Stimulated activated CD8-positive, alpha-beta memory T cell treated with anti-CD3 and anti-CD28 coated beads, Interleukin-4, amount 100 ng/mL, for 4 hours (primary cell): Measurements from ENCODE around the gene GPR26.

ENCODE experiments used
- DNase-seq, 2 donors: peaks; one replicate each; pipeline ENCODE4 v3.0.0-alpha.2; 2020; ENCODE audit warnings: low read depth in 2 of 2, low spot score in 1 of 2

Gene GPR26

DNA sequence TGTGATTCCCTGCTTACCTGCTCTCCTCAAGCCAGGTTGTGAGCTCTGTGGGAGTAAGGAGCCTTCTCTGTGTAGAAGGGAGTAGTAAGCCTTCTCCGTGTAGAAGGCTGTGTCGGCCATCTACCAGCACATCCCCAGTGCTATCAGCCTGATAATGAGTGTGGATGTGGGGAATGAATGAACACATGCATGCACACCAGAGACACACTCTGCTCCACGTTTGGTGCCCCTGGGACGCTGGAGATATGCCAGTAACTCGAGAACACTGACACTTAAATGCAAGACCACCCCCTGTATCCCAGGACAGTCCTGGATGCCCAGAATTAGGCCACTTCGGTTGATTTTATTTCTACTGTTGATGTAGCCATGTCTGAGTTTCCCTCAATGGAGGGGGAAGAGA is 21.1 kb upstream of the GPR26 start:
- no peak for DNase-seq

DNA sequence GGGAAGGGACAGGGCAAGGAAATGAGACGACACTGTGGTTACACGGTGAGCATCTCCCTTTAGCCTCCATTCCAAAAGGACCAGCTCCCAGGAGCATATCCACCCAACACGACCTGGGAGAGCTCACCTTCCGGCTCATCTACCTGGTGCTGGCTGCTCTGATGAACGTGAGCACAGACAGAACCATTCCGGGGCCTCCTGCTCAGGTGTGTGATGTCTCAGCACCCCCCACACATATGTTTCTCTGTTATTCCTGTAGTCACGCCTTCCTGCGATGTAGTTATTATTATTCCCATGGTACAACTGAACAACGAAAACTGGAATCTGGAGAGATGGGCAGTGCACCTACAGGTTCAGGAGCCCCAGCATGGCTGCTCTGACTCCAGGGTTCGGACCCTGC is 20.5 kb upstream of the GPR26 start:
- DNase-seq, result no peak

- no peak for DNase-seq
These were observed 17.6 kb upstream of the GPR26 start for GRCh38 chr10:123648595-123648994.

- no peak for DNase-seq
These were observed 16.5 kb upstream of the GPR26 start for GRCh38 chr10:123649676-123650075.

- no peak for DNase-seq
These were observed 14.6 kb upstream of the GPR26 start for GRCh38 chr10:123651421-123652047.

DNA sequence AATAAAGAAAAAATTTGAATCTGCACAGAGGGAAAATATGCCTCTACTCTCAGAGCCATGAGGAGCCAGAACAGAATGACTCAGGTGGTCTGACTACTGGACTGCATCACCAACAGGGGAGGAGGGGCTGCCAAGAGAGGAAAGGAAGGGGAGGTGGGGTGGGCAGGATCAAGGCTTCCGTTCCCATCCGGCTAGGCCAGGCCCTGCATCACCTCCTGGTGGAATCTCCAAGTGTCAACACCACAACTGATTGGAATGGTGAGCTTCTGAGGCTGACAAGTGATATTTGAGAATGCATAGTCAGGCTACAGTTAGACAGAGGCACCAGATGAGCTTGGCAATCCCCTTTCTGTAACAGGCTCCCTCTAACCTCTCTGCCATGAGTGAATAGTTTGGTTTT is 10.4 kb upstream of the GPR26 start:
- DNase-seq, result no peak

DNA sequence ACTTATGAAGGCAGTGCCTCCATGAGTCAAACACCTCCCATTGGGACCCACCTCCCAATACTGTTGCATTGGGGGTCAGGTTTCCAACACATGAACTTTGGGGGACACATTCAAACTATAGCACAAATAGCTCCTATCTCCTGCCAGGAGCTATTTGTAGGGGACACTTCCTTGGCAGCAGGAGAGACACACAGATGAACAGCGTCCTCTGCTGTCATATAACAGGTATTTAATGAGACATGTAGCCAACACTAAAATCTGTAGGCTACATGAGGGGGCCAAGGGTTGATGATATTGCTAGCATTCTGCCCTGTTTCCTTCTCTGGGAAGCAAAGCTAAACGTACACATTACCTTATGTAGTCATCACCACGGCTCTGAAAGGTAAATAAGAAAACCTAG is 2.6 kb upstream of the GPR26 start:
- no peak for DNase-seq

DNA sequence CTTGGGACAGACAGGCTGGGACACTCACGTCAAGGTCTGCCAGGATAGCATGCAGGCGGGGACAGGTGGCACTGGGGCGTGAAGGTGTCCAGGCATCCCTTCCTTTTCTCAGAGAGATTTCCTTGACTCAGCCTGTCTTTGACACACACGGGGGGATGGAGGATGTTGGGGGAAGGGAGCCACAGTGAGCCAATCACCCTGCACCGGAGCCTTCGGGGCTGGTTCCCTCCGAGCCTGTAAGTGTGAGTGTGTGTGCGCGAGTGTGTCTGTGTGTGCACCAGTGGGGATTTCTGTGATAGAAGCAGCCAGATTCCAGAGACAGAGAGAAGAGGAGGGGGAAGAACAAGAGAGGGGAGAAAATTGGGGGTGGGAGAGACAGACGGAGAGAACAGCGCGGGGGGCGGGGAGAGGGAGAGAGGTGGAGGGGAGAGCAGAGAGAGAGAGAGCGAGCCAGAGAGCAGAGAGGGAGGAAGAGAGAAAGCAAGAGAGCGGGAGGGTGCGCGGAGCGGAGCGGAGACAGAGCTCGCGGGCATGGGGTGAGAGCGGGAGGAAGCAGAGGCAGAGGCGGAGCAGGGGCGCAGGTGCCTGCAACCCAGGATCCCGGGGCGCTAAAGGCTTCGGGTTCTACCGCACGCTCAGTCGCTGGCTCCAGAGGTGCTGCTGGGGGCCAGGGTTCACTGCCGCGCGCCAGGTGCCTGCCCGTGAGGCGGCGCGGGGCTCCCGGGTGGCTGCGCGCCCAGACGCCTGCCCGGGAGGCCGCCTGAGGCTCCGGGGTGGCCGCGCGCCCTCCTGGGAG is 466 bp upstream of the GPR26 start:
- no peak for DNase-seq

DNA sequence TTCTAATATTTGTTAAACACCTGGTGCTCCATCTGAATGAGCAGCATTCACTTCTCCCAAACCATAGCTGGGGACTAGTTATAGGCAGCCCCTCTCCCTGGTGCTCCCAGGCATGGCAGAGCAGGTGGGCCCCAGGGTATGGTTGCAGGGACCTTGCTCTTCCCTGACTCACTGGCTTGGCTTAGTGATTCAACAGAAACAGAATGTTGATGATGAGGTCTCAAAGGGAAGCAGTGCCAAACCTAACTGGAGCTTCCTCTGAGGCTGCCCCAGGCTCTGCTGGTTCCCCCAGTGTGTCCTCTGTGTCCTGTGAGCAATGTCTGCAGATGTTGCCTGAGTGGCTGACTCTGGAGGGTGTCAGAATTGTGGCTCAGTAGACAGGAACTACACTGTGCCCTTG is 3.7 kb downstream of the GPR26 start:
- no peak for DNase-seq

DNA sequence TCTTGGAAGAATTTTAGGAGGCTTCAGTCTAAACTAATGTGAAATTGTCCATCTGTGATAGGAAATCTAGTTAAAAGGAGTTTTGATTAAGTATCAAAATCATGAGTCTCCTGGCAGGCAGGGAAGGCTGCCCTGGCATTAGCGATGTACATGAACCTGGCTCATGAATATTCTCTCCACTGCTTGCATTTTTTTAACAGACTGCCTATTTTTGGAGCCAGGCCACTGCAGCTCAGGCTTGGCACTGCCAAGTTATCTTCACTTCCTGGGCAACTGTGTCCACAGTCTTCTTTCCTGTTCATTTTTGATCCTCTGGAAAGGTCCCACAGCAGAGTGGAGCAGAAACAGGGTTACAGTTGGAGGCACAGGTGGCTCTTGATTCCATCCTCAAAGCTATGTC is 7.0 kb downstream of the GPR26 start:
- DNase-seq, result no peak

DNA sequence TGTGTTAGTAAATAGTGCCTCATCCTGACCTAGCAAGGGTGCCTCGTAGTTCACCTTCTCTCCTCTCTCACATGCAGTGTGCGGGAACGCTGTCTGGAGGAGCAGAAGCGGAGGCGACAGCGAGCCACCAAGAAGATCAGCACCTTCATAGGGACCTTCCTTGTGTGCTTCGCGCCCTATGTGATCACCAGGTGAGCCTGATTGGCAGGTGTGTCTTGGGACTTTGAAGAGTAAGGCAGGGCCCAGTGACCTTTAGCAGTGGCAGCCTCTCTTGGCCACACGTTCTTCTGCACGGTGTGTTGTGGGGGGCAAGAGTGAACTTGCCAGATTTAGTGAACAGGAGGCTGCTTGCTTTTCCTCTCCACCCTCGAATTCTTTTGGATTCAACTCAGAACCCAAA is 8.6 kb downstream of the GPR26 start:
- DNase-seq, result no peak

DNA sequence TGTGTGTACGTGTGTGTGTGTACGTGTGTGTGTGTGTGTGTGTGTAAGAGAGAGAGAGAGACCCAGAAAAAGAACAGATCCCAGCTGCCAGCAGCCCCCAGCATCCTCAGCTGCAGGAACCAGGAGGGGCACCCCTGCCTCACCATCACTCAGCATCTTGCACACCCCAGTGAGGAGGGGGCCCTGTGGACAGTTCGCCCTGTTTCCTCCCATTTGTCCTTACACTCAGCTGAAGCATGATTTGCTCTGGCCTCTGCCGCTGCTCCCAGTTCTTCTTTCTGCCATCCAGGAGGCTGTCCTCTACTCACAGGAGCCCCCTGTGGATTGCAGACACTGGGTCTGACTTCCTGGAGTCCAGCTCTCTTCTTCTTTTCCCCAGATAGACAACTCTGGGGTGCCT is 9.7 kb downstream of the GPR26 start:
- DNase-seq, result no peak

GRCh38 chr10:123677556-123677955 is 11.4 kb downstream of the GPR26 start:
- DNase-seq, result no peak

GRCh38 chr10:123678376-123678775 is 12.2 kb downstream of the GPR26 start:
- no peak for DNase-seq

DNA sequence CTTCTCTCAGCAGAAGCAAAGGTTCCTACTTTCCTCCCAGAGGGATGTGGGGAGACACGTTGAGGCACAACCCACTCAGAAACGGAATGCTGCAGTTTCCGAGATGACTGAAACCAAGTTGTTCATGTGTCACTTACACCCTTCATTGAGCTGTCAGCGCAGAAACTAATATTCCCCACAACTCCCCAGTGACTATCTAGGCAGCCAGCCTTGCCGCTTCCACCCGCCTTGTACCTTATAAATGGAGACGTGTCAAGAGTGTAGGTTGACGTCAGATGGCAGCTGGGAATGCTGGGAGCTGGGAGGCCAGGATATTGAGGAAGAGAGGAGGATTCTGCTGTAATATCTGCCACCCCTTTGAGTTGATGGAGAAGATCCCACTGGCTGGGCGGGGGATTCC is 15.1 kb downstream of the GPR26 start:
- DNase-seq, result no peak

GRCh38 chr10:123682477-123682876 is 16.3 kb downstream of the GPR26 start:
- no peak for DNase-seq

- no peak for DNase-seq
These were observed 17.3 kb downstream of the GPR26 start for GRCh38 chr10:123683459-123683858.

DNA sequence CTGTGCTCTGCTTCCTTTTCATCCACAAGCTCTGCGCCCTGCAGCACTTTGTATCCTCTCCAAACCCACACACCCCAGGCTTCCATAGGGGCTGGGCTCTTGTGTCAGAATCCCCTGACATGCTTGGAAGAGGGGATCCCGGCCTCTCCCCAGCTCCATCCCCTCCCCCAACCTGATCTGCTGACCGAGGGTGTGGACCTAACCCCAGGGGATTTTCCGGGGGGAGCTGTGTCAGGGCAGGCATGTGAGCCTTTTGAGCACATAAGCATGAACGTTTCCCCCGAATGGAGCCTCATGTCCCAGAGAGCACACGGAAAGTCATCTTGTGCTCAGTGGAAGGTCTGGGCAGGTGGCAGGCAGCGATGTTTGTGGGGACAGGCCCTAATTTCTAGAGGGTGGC is 17.7 kb downstream of the GPR26 start:
- no peak for DNase-seq

- DNase-seq, result no peak
These were observed 19.1 kb downstream of the GPR26 start for GRCh38 chr10:123685260-123685659.

DNA sequence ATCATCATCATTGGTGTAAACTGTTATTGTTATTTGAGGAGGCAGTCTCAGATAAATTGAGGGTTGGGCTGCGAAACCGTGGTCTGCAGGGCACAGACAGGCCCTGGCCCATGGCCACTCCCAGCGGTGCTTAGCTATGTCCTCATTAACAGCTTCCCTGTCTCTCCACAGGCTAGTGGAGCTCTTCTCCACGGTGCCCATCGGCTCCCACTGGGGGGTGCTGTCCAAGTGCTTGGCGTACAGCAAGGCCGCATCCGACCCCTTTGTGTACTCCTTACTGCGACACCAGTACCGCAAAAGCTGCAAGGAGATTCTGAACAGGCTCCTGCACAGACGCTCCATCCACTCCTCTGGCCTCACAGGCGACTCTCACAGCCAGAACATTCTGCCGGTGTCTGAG is 21.6 kb downstream of the GPR26 start:
- no peak for DNase-seq

- no peak for DNase-seq
These were observed 23.7 kb downstream of the GPR26 start for GRCh38 chr10:123689880-123690279.

- no peak for DNase-seq
These were observed 37.1 kb downstream of the GPR26 start for GRCh38 chr10:123703195-123703790.

DNA sequence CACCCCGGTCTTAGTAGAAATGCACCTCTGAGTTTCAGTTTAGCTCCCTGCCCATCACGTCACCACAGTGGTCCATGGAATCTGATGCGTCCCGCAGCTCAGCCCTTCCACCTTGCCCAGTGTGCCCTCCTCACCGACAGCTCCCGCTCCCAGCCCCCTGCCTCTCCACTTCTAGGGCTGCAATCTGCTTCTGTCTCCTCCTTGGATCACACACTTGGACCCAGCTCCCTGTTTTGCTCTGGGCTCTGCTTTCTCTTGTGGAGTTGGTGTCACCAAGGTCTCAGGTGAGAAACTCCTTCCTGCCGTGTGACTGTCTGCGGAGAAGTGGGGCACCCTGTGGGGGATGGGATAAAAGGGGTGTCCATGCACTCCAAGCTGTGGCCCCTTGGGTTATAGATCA is 37.9 kb downstream of the GPR26 start:
- DNase-seq, result no peak
